ENCODE data around the gene MRPL20.

Gene MRPL20

DNA sequence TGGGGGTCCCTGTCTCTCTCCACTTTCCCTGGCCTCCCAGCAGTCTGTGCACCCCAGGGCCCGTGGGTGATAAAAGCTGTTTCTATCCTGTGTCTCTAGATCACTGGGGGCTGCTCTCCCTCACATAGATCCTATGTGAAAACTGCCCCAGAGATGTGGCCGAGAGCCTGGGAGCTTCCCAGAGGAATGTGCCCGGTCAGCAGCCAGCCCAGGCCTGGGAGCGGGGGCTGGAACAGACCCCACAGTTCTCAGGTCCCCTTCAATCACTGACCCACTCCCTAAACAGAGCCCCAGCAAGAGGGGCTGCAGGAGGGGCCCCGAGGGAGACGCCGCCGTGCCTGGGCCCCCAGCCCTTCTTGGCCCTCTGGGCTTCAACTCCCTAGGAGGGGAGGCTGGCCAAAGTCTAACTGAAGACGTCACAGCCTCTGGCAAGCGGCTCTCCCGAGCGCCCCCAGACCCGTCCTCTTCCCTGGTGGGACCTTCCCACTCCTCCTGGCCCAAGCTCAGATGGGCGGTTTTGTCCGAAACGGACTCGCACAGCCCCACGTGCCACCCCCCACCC, 49.1 kb downstream of the MRPL20 start:
- Histone ChIP-seq H3K4me3 (ENCODE audit: low read depth, low read length) (no peak overlapping the region), H3K36me3 (no peaks in the 10 kb centered on the region), H3K4me1 (peaks cover 19% of the 10 kb centered on the region), H3K9me3 (no peaks in the 10 kb centered on the region), H3K27me3 (no peaks in the 10 kb centered on the region)
- peak; percentile 11 for DNase-seq
- TF ChIP-seq, protein P1, sequence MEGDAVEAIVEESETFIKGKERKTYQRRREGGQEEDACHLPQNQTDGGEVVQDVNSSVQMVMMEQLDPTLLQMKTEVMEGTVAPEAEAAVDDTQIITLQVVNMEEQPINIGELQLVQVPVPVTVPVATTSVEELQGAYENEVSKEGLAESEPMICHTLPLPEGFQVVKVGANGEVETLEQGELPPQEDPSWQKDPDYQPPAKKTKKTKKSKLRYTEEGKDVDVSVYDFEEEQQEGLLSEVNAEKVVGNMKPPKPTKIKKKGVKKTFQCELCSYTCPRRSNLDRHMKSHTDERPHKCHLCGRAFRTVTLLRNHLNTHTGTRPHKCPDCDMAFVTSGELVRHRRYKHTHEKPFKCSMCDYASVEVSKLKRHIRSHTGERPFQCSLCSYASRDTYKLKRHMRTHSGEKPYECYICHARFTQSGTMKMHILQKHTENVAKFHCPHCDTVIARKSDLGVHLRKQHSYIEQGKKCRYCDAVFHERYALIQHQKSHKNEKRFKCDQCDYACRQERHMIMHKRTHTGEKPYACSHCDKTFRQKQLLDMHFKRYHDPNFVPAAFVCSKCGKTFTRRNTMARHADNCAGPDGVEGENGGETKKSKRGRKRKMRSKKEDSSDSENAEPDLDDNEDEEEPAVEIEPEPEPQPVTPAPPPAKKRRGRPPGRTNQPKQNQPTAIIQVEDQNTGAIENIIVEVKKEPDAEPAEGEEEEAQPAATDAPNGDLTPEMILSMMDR (IDR thresholded peaks at IDR 0.05; ENCODE audit: low read depth, low read length) = no peak

DNA sequence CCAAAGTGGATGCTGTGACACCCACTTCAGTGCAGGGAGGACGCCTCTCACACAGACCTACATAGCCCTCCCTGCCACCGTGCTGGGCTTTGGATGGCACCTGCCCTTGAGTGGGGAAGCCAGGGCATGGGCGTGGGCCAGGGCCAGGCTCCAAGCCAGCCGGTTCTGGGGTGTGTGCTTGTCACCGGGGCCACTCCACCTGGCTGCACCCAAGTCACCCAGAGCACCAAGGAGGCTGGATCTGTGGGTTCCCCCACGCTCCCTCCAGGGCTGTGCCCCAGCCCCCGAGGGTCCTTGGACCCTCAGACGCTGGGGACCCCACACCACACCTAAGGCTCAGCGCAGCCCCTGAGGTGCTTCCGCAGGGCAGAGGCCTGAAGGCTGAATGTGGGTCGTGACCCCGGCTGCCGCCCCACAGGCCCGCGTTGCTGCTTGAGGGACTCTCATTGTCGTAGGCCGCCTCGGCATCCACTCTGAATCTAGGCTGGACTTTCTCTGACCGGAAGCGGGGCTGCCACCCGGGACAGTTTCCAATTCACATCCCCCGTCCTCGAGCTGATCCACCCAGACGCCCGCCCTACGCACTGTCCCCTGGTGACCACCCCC, 50.2 kb downstream of the MRPL20 start:
- Histone ChIP-seq H3K4me1 (peaks cover 29% of the 10 kb centered on the region), H3K27me3 (no peaks in the 10 kb centered on the region), H3K9me3 (no peaks in the 10 kb centered on the region), H3K36me3 (no peaks in the 10 kb centered on the region), H3K4me3 (ENCODE audit: low read depth, low read length) (no peak overlapping the region)
- DNase-seq = peak; percentile 15
- TF ChIP-seq, protein P1 (IDR thresholded peaks at IDR 0.05; ENCODE audit: low read depth, low read length) = no peak

DNA sequence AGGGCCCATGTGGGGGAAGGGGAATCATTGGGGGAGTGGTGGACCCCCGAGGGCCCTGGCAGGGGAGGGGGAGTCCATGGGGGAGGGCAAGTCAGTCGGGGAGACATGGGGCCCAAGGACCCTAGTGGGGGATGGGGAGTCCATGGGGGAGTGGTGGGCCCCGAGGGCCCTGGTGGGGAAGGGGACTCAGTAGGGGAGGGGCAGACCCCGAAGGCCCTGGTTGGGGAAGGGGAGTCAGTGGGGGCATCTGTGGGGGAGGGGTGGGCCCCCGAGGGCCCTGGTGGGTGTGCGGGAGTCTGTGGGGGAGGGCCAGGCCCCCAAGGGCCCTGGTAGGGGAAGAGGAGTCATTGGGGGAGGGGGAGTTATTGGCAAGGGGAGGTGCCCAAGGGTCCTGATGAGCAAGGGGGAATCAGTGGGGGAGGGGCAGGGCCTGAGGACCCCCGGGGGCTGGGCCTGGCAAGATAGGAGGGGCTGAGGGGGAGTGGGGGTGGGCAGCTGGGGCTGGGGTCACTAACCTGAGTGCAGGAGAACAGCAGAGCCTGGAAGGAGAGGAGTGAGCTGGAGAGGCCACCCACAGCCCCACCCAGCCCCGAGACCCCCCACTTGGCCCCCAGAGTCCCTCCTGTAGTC, 50.8 kb downstream of the MRPL20 start:
- no peaks in the 10 kb centered on the region for H3K27me3 ChIP-seq
- no peak for DNase-seq
- no peak overlapping the region for H3K4me3 ChIP-seq (ENCODE audit: low read depth, low read length)
- no peaks in the 10 kb centered on the region for H3K9me3 ChIP-seq
- TF ChIP-seq, protein P1 (IDR thresholded peaks at IDR 0.05; ENCODE audit: low read depth, low read length) = no peak
- no peaks in the 10 kb centered on the region for H3K36me3 ChIP-seq
- H3K4me1 ChIP-seq = peaks cover 34% of the 10 kb centered on the region

DNA sequence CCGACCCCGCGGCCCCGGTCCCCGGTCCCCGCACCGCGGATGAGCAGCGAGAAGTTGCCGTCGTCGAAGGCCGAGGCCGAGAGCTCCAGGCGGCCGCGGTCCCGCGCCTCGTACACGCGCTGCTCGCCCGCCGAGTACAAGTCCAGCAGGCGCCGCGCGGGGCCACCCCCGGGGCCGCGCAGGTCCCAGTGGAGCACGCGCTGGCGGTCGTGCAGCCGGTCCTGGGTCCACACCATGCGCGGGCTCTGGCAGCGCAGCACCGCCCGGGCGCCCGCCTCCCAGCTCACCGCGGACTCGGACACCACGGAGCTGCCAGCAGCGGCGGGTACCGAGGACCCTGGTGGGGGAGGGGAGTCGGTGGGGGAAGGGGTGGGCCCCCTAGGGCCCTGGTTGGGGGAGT, 51.7 kb downstream of the MRPL20 start:
- Histone ChIP-seq H3K27me3 (no peaks in the 10 kb centered on the region), H3K4me3 (ENCODE audit: low read depth, low read length) (no peak overlapping the region)
- TF ChIP-seq, protein P1 (IDR thresholded peaks at IDR 0.05; ENCODE audit: low read depth, low read length) = no peak

DNA sequence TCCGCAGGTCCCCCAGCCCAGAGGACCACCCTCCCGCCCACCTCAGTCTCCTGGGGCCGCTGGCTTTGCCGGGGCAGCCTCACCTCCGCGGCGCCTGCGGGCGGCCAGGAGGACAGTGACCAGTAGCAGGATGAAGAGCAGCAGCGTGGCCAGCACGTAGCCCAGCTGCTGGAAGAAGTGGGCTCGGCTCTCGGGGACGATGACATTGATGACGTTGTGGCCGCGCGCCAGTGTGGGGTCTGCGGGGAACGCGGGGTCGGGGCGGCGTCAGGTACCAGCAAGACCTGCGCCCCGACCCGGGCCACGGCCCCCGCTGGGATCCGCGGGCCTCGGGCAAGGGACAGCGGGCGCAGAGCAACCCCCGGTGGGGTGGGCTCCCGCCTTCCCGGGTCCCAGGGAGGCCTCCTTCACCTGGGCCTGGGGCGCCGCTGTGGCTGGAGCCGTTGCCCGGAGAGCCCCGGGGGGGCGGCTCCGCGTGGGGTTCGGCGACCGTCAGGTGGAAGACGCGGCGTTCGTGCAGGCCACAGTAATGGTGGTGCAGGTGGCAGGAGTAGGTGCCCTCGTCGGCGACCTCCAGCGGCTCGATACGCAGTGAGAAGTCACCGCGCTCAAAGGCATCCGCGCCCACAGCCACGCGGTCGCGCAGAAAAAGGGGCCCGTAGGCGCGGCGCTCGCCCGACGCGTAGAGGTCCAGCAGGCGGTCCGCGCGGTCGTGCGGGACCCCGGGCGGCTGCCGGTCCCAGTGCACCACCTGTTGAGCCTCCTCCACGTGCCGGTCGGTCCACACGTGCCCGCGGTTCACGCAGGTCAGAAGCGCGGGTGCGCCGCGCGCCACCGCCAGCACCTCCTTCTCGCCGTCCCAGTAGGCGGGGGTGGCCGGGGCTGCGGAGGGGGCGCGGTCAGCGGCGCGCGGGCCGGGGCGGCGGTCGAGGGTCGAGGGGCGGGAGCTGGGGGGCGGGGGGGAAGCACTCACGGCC, 52.5 kb downstream of the MRPL20 start:
- no peaks in the 10 kb centered on the region for H3K9me3 ChIP-seq
- DNase-seq = peak; percentile 11
- TF ChIP-seq, protein P1 (IDR thresholded peaks at IDR 0.05; ENCODE audit: low read depth, low read length) = no peak
- no peaks in the 10 kb centered on the region for H3K36me3 ChIP-seq
- H3K4me3 ChIP-seq (ENCODE audit: low read depth, low read length) = no peak overlapping the region
- peaks cover 34% of the 10 kb centered on the region for H3K4me1 ChIP-seq
- H3K27me3 ChIP-seq = no peaks in the 10 kb centered on the region

More for the DNA sequence above, 51.7 kb downstream of the MRPL20 start:
- DNase-seq = peak; percentile 40
- peaks cover 34% of the 10 kb centered on the region for H3K4me1 ChIP-seq
- H3K36me3 ChIP-seq = no peaks in the 10 kb centered on the region
- H3K9me3 ChIP-seq = no peaks in the 10 kb centered on the region
